Body of pancreas (tissue), 4 donors: ENCODE results near the gene HGFAC.

Experiments
- CTCF ChIP-seq, 7 experiments: fragments of 450-650 bp in 4 of 7; fragments of 200-600 bp in 3 of 7; sonication (generic) in 3 of 7; IDR thresholded peaks; one replicate each; pipeline ENCODE4 v1.5.1; 2016 to 2019; ENCODE audit warnings: antibody characterized with exemption in 7 of 7
- POLR2A ChIP-seq, 3 donors: fragments of 450-650 bp; IDR thresholded peaks; one replicate each; pipeline ENCODE4 v1.6.1; 2016; ENCODE audit warnings: antibody characterized with exemption in 3 of 3, mild to moderate bottlenecking in 2 of 3

GRCh38 chr4:3415471-3416141 lies 26.2 kb upstream of the HGFAC start:
- TF ChIP-seq CTCF (IDR thresholded peaks at IDR 0.05) (no peak), POLR2A (IDR thresholded peaks at IDR 0.05) (no peak)
